Fibroblast of mammary gland (primary cell): Measurements from ENCODE around the gene MEAK7.

ENCODE experiments used
- DNase-seq: peaks from one replicate; pipeline ENCODE4 v3.0.0-alpha.2; 2010; ENCODE audit warnings: low read depth
- H3K4me3 ChIP-seq: 2 replicates; pipeline ENCODE4 v1.5.1; 2011; ENCODE audit warnings: low read depth, mild to moderate bottlenecking, low read length, moderate library complexity; ENCODE audit not compliant: control insufficient read depth
- TF ChIP-seq, protein P1 (sequence below): conservative IDR thresholded peaks from 2 replicates; pipeline ENCODE4 v1.5.1; 2011; ENCODE audit warnings: low read depth, low read length, inconsistent platforms; ENCODE audit not compliant: control insufficient read depth, insufficient read depth

MEAK7 gene

DNA sequence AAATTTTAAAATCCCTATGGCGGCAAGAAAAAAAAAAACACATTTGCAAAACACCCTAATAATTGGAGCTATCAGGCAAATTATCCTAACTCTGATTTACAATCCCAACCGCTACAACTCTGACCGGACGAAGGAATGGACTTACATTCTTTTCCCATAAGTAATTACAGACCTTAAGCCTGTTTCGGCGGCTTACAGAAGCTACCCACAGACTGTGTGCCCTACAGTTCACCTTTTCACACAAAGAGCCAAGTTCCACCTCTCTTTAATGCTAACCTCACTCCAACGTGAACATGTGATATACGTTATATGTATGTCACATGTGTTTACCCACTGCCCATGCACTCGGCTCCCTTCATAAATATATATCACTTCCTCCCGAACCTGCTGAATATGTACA lies 8.7 kb upstream of the MEAK7 start:
- TF ChIP-seq, protein P1, sequence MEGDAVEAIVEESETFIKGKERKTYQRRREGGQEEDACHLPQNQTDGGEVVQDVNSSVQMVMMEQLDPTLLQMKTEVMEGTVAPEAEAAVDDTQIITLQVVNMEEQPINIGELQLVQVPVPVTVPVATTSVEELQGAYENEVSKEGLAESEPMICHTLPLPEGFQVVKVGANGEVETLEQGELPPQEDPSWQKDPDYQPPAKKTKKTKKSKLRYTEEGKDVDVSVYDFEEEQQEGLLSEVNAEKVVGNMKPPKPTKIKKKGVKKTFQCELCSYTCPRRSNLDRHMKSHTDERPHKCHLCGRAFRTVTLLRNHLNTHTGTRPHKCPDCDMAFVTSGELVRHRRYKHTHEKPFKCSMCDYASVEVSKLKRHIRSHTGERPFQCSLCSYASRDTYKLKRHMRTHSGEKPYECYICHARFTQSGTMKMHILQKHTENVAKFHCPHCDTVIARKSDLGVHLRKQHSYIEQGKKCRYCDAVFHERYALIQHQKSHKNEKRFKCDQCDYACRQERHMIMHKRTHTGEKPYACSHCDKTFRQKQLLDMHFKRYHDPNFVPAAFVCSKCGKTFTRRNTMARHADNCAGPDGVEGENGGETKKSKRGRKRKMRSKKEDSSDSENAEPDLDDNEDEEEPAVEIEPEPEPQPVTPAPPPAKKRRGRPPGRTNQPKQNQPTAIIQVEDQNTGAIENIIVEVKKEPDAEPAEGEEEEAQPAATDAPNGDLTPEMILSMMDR: no peak
- DNase-seq: peak; percentile 17
- no peak overlapping the region for H3K4me3 ChIP-seq

DNA sequence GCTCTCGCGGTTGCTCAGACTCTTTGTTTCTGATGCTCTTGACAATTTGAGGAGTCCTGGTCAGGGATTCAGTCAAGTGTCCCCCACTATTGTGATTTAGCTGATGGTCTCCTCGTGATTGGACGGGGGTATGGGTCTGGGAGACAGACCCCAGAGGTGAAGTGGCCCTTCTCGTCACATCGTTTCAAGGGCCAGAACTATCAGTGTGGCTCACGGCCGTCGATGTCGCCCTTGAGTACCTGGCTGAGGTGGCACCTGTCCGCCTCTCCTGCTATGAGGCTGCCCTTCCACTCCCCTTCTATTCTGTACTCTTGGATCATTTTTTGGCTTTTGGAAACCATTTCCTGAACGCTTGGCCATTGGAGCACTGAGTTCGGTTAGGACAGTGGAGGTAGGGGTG lies 7.4 kb upstream of the MEAK7 start:
- TF ChIP-seq, protein P1: no peak
- DNase-seq: no peak
- no peak overlapping the region for H3K4me3 ChIP-seq

DNA sequence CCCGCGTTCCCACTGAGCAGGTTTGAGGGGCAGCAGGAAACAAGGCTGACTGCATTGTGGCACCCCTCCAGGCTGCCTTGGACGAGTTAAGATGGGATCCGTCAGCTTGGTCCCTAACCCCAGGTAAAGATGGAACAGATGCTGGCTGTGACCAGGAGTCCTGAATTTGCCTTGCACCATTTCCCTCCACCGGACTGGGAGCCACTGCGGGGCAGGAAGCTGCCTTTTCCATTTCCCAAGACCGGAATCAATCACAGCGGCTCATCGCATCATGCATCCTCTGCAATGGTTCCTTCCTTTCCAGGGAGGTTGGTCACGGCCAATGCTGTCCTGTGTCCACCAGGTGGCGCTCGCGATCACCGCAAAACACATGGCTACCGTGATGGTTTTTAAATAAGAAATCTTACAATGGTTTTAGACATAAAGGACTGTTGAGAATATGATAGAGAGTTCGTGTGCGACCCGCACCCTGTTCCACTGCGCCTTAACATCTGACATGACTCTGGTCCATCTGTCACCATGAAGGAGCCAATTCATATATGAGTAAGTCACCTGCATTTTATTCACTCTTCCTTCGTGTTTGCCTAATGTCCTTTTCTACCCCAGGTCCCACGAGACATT lies 6.8 kb upstream of the MEAK7 start:
- H3K4me3 ChIP-seq: peak overlapping the region; percentile 33
- DNase-seq: peak; percentile 88
- TF ChIP-seq, protein P1: peak; percentile 90

DNA sequence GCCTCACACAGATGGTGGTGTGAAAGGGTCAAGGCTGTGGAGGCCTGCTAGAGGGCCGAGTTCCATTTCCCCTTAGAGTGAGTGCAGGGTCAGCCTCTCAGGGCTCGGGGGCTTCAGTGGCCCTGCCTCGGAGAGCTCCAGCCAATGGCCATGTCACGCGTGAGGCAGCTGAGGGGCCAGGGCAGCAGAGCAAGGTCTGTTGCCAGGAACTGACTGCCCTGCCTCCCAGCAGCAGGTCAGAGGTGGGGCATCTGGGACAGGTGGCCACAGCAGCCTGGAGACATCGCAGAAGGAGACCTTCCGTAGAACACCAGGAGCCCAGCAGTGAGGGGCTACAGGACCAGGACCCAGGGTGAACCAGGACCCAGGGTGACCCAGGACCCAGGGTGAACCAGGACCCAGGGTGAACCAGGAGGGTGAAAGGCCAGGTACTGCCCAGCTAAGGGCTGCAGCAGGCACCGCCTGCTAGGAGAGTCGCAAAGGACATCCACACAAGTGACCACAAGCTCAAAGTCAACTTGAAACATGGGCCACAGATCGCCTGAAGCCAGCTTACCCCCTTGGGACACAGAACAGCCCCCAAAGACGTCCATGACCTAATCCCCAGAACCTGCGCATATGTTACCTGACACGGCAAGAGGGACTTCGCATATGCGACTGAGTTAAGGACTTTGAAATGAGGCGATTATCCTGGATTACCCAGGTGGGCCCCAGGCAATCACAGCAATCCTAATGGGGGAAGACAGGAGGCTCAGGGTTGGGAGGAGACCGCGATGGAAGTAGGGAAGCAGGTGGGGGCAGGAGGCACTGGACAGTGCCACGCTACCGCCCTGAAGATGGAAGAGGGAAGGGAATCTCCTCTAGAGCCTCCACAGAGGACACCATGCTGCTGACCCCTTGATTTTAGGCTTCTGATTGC lies 4.8 kb upstream of the MEAK7 start:
- DNase-seq: no peak
- TF ChIP-seq, protein P1: no peak
- no peak overlapping the region for H3K4me3 ChIP-seq

DNA sequence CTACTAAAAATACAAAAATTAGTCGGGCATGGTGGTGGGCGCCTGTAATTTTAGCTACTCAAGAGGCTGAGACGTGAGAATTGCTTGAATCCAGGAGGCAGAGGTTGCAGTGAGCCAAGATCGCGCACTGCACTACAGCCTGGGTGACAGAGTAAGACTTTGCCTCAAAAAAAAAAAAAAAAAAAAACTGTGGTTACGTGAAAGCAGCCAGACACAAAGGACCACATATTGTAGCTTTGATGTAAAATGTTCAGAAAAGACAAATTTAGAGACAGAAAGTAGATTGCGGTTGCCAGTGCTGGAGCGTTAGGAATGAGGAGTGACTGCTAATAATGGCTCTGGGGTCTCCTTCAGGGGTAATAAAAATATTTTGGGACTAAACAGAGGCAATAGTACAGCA lies 4.0 kb upstream of the MEAK7 start:
- TF ChIP-seq, protein P1: no peak
- DNase-seq: no peak
- no peak overlapping the region for H3K4me3 ChIP-seq

DNA sequence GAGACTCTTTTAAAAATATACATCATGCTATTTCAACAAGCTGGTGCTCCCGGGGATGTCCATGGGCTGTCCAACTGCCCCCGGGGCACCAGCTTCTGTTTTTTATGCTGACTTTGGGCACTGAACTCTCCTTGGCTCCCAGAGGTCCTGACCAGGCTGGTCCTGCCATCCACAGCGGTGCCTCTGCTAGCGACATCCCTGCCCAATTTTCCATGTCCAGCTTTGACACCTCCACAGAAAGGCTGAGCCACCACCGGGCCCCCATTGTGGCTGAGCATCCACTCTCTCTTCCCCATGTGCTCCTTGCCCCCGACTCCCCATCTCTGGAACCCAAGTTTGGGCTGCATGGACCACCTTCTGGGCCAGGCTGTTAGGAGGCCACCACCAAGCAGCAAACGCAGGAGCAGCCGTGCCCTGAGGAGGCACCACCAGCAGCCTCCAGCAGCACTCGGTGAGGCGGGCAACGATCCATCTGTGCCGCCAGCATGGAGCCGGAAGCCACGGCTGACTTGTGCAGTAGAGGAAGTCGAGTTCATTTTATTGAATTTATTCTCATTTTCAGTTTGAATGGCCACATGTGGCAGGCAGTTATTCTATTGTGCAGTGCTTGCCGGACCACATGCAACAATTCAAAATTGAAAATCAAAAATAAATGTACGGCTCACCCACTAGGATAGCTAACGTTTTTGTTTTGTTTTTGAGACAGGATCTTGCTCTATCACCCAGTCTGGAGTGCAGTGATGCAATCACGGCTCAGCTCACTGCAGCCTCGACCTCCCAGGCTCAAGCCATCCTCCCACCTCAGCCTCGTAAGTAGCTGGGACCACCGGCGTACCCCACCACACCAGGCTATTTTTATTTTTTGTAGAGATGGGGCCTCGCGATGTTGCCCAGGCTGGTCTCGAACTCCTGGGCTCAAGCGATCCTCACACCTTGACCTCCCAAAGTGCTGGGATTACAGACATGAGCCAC lies 2.8 kb upstream of the MEAK7 start:
- TF ChIP-seq, protein P1: no peak
- no peak overlapping the region for H3K4me3 ChIP-seq
- no peak for DNase-seq
